Endodermal cell (in vitro differentiated cells): ENCODE measurements around the gene CCR9. TPM values are rescaled to one million over a fixed set of nuclear protein-coding genes. Genes with fewer than 3 reads are reported as not detected.

ENCODE experiments used
- DNase-seq: peaks from one replicate; pipeline ENCODE4 v3.0.0-alpha.2; 2017
- H3K27ac ChIP-seq: 2 replicates; pipeline ENCODE4 v1.5.1; 2013; ENCODE audit warnings: mild to moderate bottlenecking, low read depth, low read length, moderate library complexity
- H3K27me3 ChIP-seq: 2 replicates; pipeline ENCODE4 v1.6.1; 2013; ENCODE audit warnings: mild to moderate bottlenecking, low read length, moderate library complexity; ENCODE audit not compliant: insufficient read depth, control insufficient read depth, poor library complexity, severe bottlenecking
- H3K36me3 ChIP-seq: 2 replicates; pipeline ENCODE4 v1.7.0; 2013; ENCODE audit warnings: mild to moderate bottlenecking, low read length, moderate library complexity; ENCODE audit not compliant: control insufficient read depth, insufficient read depth
- H3K4me1 ChIP-seq: one replicate; pipeline ENCODE4 v1.7.0; 2013; ENCODE audit warnings: low read length; ENCODE audit not compliant: control insufficient read depth, insufficient read depth
- H3K4me3 ChIP-seq: 2 replicates; pipeline ENCODE4 v1.5.1; 2013; ENCODE audit warnings: mild to moderate bottlenecking, low read length, moderate library complexity
- H3K9ac ChIP-seq: 2 replicates; pipeline ENCODE4 v1.6.1; 2013; ENCODE audit warnings: mild to moderate bottlenecking, low read length, moderate library complexity; ENCODE audit not compliant: poor library complexity, severe bottlenecking; ENCODE audit errors: extremely low read depth
- H3K9me3 ChIP-seq: 2 replicates; pipeline ENCODE4 v1.6.1; 2013; ENCODE audit warnings: mild to moderate bottlenecking, low read length, moderate library complexity; ENCODE audit not compliant: control insufficient read depth
- H3K27ac Mint-ChIP-seq: 2 replicates; pipeline ENCODE4 v1.8.0; 2020; ENCODE audit warnings: mixed read lengths
- H3K27me3 Mint-ChIP-seq: 2 replicates; pipeline ENCODE4 v1.8.0; 2021; ENCODE audit warnings: mild to moderate bottlenecking, mixed read lengths; ENCODE audit not compliant: insufficient read depth
- H3K36me3 Mint-ChIP-seq: 2 replicates; pipeline ENCODE4 v1.8.0; 2020; ENCODE audit warnings: low read depth, mixed read lengths
- H3K4me1 Mint-ChIP-seq: 2 replicates; pipeline ENCODE4 v1.8.0; 2020; ENCODE audit warnings: mixed read lengths
- H3K4me3 Mint-ChIP-seq: 2 replicates; pipeline ENCODE4 v1.8.0; 2020; ENCODE audit warnings: mild to moderate bottlenecking, moderate library complexity, mixed read lengths
- H3K9me3 Mint-ChIP-seq: 2 replicates; pipeline ENCODE4 v1.8.0; 2020; ENCODE audit warnings: mild to moderate bottlenecking, mixed read lengths
- WGBS, 2 experiments: methylation state at CpG; one replicate each; pipeline versions ENCODE4 v1.1.5 to v1.1.7; 2013; ENCODE audit warnings: missing lambda C conversion rate in 2 of 2, mixed read lengths in 1 of 2; ENCODE audit not compliant: insufficient coverage in 1 of 2, insufficient read length in 1 of 2; 5-methylcytosine and 5-hydroxymethylcytosine counted together
- total RNA-seq, 2 donors: library from RNA; stranded (reverse); fragmentation: NEBNext Ultra II Directional in 1 of 2; extraction: Animal tissue kit (Norgen Biotek cat#: 25700) in 1 of 2; gene quantifications; 2 replicates in 1 of 2; 3 replicates in 1 of 2; pipeline ENCODE4 v1.2.1, GENCODE V29; 2021
- TF ChIP-seq, protein P1 (sequence below): fragments of 200-600 bp; sonication (generic); conservative IDR thresholded peaks from 2 replicates; pipeline ENCODE4 v1.5.0; 2021; ENCODE audit warnings: antibody characterized with exemption, mild to moderate bottlenecking

The CCR9 gene
- total RNA-seq, 2 donors from 2014 or later = not detected

DNA sequence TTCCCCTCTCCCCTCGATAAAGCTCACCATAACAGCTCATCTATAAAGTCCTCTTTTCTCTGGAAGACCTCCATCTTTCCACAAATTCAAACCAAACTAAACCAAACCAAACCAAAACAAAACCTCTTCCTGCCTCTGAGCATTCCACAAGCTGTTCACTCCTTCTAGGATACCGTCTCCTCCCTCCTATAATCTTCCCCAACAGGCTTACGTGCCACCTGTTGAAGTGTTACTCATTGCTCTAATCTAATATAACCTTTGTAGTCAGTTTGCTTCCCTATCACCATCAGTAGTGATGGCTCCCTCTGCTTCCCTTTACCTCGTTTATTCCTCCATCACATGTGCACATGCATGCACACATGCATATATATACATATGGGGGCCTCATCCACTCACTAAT is 12.7 kb upstream of the CCR9 start:
- no peak overlapping the region for H3K27ac Mint-ChIP-seq
- H3K27me3 Mint-ChIP-seq = peaks cover 10% of the 10 kb centered on the region
- Histone ChIP-seq H3K4me3 (no peak overlapping the region), H3K36me3 (no peaks in the 10 kb centered on the region), H3K9ac (no peak overlapping the region), H3K27me3 (peaks cover 20% of the 10 kb centered on the region), H3K4me1 (no peaks in the 10 kb centered on the region), H3K9me3 (no peaks in the 10 kb centered on the region), H3K27ac (no peak overlapping the region)
- TF ChIP-seq, protein P1, sequence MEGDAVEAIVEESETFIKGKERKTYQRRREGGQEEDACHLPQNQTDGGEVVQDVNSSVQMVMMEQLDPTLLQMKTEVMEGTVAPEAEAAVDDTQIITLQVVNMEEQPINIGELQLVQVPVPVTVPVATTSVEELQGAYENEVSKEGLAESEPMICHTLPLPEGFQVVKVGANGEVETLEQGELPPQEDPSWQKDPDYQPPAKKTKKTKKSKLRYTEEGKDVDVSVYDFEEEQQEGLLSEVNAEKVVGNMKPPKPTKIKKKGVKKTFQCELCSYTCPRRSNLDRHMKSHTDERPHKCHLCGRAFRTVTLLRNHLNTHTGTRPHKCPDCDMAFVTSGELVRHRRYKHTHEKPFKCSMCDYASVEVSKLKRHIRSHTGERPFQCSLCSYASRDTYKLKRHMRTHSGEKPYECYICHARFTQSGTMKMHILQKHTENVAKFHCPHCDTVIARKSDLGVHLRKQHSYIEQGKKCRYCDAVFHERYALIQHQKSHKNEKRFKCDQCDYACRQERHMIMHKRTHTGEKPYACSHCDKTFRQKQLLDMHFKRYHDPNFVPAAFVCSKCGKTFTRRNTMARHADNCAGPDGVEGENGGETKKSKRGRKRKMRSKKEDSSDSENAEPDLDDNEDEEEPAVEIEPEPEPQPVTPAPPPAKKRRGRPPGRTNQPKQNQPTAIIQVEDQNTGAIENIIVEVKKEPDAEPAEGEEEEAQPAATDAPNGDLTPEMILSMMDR = no peak
- H3K9me3 Mint-ChIP-seq = no peaks in the 10 kb centered on the region
- no peaks in the 10 kb centered on the region for H3K36me3 Mint-ChIP-seq
- H3K4me3 Mint-ChIP-seq = no peak overlapping the region
- no peak for DNase-seq
- peaks cover 15% of the 10 kb centered on the region for H3K4me1 Mint-ChIP-seq
- 83 to 86% methylated on average over 4 of the region's 4 CpGs for WGBS, 2 experiments

DNA sequence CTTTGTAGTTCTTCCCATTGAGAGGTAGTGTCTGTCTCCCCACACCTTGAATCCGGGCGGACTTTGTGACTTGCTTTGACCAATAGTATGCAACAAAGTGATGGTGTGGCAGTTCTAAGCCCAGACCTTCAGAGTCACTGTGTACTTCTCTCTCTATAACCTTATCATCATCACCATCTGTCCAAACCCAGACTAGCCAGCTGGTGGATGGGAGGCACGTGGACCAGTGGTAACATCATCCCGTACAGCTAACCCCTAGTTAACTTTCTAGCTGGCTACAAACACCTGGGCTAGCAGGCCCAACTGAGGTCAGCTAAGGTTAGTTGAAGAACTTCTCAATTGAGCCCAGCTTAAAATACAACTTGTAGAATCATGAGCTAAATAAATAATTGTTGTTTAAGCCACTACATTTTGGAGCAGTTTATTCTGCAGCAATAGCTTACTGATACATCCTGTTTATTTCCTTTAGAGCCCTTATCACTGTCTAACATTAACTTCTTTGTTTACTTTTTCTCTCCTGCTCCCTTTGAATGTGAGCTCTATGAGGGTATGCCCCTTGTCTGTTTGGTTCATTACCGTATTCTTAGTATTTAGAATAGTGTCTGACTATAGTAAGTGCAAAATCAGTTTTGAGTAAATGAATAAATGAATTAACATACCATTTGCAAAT is 11.5 kb upstream of the CCR9 start:
- WGBS, 2 experiments = 84 to 100% methylated on average over 1 to 5 of the region's 5 CpGs
- peaks cover 15% of the 10 kb centered on the region for H3K4me1 Mint-ChIP-seq
- no peak for DNase-seq

DNA sequence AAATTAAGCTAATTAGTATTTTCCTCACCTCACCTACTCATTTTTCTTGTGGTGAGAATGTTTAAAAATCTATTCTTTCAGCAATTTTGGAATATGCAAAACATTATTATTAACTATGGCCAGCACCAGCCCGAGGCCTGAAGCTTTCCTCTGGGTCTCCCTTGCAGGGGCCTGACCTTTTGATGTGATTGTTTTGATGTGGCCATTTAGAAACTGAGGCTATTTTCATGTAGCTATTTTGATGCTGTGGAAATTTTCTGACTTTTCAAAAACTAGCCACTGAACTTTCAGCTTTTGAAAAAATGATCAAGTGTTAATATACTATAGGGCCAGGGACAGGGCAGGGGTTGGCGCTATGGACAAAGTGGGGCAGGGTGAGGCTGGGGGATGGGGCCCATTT is 8.2 kb upstream of the CCR9 start:
- peaks cover 36% of the 10 kb centered on the region for H3K27me3 ChIP-seq
- H3K36me3 ChIP-seq = no peaks in the 10 kb centered on the region
- no peak overlapping the region for H3K27ac Mint-ChIP-seq
- no peaks in the 10 kb centered on the region for H3K9me3 Mint-ChIP-seq
- no peak overlapping the region for H3K4me3 ChIP-seq
- no peak overlapping the region for H3K27ac ChIP-seq
- TF ChIP-seq, protein P1 = no peak
- peaks cover 18% of the 10 kb centered on the region for H3K27me3 Mint-ChIP-seq
- no peak for DNase-seq
- WGBS, 2 experiments = 97% methylated on average over 2 of the region's 2 CpGs; no CpG with 5 or more reads in 1 of the 2 experiments
- no peaks in the 10 kb centered on the region for H3K9me3 ChIP-seq
- no peaks in the 10 kb centered on the region for H3K4me1 Mint-ChIP-seq
- H3K4me1 ChIP-seq = no peaks in the 10 kb centered on the region
- no peaks in the 10 kb centered on the region for H3K36me3 Mint-ChIP-seq
- H3K4me3 Mint-ChIP-seq = no peak overlapping the region
- no peak overlapping the region for H3K9ac ChIP-seq

More for the DNA sequence above, 11.5 kb upstream of the CCR9 start:
- Histone ChIP-seq H3K9ac (no peak overlapping the region), H3K27ac (no peak overlapping the region), H3K4me1 (no peaks in the 10 kb centered on the region), H3K36me3 (no peaks in the 10 kb centered on the region), H3K9me3 (no peaks in the 10 kb centered on the region), H3K4me3 (no peak overlapping the region), H3K27me3 (peaks cover 24% of the 10 kb centered on the region)
- H3K9me3 Mint-ChIP-seq = no peaks in the 10 kb centered on the region
- peaks cover 15% of the 10 kb centered on the region for H3K27me3 Mint-ChIP-seq
- no peak overlapping the region for H3K27ac Mint-ChIP-seq
- H3K36me3 Mint-ChIP-seq = no peaks in the 10 kb centered on the region
- TF ChIP-seq, protein P1 = no peak
- H3K4me3 Mint-ChIP-seq = no peak overlapping the region
